Stimulated activated CD4-positive, alpha-beta T cell treated with anti-CD3 and anti-CD28 coated beads, Interleukin-12 subunit alpha, Interleukin-12 subunit beta, amount 100 ng/mL, for 4 hours (primary cell): ENCODE results near the gene AKAP12.
"Not testable (repeated sequence)": the region's sequence is repeated elsewhere in the genome, so short reads cannot be mapped to it uniquely, and the experiment has no call there.

Experiments used
- DNase-seq: peaks from one replicate; pipeline ENCODE4 v3.0.0-alpha.2; 2020

The AKAP12 gene

DNA sequence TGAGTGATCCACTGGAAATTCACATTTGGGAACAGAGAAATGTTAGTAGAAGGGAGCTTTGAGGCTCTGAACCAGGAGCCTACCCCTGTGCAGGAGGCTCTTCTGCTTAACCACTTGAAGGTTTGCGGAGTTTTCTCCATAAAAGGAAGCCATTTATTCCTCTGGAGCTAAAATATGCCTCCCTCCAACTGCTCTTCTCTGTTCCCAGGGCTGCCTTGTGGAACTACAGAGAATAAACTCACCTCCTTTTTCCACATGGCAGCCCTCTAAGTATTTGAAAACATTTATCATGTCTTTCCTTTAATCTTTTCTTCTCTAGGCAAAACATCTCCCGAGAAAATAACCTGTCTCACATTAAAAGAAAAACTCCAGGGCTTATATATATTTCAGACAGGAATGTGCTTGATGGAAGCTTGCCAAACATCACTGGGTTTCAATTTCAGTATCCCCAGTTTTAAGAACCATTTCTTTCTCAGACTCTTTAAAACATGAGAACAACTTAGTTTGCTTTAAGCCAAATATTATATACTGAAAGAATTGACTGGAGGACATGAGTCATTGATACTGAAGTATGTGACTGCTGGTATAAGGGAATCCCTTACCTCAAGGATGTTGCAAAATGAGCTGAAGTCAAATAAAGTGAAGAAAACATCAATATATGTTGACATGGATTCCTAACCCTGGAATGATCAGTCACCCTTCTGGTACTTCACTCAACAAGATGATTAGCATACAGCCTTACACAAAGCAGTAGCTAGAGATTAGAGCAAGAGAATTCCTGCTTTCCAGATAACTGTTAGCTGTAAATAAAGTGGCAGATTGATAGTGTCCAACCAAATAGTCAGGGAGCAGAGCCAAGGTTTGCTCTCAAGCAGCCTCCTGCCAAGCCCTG is 77.6 kb downstream of the AKAP12 start:
- DNase-seq, result no peak

DNA sequence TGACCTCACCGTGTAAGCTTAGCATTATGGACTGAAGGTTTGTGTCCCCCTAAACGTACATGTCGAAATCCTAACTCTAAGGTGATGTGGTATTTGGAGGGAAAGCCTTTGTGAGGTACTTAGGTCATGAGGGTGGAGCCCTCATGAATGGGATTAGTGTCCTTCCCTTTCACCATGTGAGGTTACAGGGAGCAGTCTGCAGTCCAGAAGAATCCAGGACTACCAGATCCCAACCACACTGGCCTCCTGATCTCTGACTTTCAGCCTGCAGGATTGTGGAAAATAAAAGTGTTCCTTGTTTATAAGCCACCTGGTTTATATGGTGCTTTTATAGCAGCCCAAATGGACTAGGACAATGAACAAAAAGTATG is 78.2 kb downstream of the AKAP12 start:
- no peak for DNase-seq

DNA sequence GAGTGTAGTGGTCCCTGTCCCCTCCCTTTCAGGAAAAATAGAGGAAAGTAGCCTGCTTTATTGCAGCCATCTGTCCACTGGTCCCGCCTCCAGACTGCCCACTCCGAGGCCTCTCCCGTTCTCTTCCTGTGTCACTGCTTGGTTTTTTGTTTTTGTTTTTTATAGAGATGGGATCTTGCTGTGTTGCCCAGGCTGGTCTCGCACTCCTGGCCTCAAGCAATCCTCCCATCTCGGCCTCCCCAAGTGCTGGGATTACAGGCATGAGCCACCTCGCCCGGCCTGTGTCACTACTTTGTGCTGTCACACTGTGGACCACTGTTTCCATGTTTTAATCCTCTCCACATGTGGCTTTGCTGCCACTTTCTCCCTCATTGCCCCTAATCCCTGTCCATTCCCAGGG is 80.4 kb downstream of the AKAP12 start:
- no peak for DNase-seq

DNA sequence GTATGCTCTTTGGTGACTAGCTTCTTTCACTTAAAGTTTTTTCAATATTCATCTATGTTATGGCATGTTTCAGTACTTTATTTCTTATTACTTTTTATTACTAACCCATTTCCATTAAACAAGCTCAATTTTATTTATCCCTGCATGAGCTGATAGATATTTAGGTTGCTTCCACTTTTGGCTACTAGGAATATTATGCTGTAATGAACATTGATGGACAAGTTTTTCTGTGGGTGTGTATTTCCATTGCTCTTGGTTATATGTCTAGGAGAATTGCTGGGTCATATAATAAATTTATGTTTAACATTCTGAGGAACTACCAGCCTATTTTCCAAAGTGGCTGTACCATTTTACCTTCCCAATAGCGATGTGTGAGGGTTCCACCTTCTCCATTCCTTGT is 81.7 kb downstream of the AKAP12 start:
- DNase-seq, result no peak

DNA sequence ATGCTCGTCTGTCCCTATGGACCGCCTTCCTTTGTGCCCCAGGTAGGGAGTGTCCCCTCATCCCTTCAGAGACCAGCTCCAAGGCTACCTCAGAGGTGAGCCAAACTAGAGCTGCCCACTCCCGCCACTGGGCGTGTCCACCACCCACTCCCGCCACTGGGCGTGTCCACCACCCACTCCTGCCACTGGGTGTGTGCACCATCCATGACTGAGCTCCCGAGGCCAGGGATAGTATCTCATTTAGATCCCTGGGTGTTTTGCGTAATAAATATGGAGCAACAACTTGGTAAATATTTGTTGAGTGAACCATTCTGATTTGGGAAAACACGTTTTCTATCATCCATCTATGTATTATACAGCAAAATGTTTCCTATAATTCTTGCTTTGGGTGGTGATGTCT is 82.8 kb downstream of the AKAP12 start:
- DNase-seq, result no peak

DNA sequence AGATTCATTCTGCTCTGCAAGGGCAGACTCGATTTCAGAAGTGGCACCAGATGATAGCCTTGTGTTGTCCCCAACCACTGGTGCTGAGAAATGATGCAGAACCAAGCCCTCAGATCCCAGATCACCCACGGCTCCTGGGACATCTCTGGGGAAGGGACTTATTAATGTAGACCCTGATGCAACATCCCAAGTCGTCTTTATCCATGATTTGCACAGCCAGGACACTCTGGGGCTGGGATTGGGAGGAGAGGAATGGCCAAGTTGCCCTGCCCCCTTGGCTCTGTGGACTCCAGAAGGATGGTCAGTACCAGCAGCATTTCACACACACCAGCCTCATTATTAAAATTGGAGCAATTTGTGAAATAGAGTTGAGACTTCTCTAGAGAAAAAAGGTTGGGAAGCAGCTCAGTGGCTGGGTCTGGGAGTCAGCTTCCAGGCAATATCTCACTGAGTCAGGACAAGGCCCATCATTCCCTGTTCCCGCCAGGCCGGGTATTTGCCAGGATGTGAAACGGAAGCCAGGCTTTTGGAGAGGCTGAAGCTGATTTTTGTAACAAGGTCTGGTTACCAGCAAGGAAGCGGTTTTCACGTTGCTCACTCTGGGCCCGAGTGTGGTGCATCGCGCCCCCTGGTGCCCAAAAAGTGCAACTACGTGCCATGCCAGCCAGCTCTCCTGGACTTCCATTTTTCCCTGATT is 84.2 kb downstream of the AKAP12 start:
- DNase-seq, result peak; percentile 69

DNA sequence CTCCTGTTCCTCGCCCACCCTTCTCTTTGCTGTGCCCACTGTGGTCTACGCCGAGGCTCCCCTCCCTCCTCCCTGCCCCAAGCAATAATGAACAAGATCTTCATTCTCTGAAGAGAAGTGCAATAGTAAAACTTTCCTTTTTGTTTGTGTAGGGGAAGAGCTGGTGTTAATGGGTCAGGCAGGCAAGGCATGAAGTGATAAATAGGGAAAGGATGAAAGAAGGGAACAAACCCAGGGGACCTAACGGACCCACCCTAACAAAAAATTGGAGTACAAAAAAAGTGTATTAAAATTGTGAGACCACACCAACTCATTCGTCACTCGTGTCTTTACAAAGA is 84.7 kb downstream of the AKAP12 start:
- no peak for DNase-seq

DNA sequence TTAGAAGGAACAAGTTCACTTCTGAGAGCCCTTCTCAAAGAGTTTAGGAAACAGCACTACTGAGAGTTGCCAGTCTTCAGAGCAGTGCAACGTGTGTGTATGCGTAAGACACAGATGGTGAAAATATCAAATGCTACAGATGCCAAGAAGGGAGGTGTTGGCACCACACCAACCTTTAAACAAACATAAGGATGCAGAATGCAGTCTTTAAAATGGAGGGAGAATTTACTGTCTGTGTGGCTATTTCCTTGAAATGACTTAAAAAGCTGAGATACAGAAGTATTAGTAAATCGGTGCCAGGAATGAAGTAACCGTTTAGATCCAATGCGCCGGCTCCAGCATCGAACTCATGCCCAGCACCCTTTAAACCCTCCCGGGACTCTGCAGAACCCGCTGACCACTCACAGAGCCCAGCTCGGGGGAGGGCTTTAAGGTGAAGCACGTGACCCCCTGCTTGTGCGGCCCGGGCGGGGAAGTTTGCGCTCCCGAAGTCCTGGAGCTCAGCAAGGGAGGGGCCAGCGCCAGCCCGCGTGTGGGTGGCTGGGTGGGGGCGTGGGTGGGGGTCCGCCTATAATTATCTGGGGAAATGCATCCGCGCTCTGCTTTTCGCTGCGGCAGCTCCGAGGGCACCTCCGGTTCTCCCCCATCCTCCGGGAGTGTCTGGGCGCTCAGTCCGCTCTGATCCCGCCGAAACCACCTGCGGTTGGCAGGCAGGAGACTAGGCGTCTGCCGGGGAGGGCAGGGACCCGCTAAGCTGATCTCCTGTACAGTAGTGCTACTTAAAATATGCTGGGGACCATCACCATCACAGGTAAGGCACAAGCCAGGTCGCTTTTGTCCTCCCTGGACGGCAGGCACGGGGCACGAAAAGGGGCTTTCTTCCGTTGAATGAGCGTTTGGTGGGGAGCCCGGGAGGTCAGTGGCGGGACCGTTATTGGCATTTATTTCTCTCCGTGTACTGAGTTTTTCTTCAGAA is 85.6 kb downstream of the AKAP12 start:
- DNase-seq, result no peak

DNA sequence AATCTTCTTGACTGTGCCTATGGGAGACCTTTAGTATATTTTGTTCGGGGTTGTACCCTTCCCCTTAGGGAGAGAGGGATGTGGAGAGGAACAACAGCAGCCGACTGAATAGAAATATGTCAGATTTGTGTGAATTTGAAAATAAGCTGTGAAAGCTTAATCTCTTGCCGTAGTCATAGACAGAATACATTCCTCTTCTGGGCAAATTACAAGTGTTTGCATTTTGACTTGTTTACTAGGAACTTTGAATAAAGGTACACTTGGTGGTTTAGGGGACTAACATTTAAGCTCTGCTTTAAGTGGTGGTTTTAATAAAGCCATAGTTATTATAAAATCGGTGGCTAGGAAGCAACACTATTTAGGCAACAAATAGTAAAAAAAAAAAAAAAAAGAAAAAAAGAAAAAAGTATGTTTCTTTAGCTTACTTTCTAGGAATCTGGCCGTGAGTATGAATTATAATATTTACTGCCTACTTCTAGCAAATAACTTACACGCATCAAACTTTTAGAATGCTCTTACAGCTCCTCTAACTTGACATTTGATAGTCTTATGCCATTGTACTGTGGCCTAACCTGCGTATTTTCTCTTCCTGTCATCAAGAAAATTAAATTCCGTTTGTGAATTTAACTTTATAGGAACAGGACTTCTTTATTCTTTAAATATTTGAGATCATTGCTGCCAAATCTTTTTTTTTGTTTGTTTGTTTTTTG is 86.5 kb downstream of the AKAP12 start:
- no peak for DNase-seq

DNA sequence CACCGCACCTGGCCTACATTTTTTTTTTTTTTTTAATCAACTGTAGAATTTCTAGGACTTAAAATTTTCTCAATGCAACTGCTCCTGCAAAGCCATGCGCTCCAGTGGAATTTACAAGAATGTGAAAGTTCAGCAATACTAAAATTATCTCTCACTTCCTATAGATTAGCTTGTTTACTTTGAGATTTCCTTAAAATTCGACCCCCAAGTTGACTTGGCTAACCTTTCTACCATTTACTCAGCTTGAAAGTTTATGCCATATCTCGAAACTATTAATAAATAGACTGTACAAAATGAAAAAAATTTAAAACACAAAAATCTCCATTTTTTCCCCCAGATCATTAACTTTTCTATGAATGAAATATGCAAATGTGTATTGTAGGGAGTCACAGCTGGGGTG is 87.3 kb downstream of the AKAP12 start:
- DNase-seq, result no peak

DNA sequence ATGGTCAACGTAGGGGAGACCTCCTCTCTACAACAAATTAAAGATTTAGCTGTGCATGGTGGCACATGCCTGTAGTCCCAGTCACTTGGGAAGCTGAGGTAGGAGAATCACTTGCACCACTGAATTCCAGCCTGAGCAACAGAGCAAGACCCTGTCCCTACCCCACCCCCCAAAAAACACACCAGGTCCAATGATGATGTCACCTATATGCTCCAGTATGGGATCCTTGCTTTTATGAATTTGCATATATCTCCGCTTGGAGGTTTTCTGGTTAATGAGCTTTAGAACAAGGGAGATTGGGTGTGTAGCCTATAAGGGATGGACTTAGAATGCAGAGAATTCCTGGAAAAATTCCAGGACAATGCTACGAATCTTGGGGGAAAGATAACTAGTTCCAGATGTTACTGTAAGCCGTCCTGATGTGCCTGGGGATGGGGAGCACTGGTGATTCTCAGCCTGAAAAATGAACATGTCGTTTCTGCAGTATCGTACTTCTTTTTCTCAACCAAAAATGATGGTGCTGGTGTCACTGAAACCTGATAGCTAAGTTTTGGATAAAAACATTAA is 90.4 kb downstream of the AKAP12 start:
- no peak for DNase-seq

DNA sequence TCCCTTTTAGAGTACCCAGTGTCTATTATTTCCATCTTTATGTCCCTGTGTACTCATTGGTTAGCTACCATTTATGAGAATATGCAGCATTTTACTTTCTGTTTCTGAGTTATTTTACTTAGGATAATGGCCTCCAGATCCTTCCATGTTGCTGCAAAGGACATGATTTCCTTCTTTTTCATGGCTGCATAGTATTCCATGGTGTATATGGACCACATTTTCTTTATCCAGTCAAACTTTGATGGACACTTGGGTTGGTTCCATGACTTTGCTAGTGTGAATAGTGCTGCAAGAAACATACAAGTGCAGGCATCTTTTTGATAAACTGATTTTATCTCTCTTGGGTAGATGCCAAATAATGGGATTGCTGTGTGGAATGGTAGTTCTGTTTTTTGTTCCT is 96.2 kb downstream of the AKAP12 start:
- DNase-seq, result no peak

DNA sequence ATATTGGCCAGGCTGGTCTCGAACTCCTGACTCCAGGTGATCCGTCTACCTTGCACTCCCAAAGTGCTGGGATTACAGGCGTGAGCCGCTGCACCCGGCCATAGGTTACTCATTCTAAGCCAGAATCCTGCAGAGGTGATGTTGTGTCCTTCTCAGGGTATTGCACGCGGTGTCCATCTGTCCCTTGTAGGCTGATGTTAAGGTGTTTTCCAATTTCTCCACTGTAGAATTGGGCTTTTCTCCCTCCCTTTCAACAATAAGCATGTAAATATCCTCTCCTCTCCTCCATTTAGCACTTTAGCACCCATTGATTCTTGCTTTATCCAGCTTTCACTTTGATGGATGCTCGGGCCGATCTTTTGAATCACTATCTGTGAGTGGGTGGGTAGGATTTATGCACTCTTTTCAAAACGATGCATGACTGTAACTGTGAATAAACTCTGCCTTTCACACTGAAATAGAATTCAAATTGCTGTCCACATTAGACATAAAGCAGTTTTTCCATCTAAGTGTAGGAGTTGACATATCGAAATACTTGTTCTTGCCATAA is 99.0 kb downstream of the AKAP12 start:
- no peak for DNase-seq

DNA sequence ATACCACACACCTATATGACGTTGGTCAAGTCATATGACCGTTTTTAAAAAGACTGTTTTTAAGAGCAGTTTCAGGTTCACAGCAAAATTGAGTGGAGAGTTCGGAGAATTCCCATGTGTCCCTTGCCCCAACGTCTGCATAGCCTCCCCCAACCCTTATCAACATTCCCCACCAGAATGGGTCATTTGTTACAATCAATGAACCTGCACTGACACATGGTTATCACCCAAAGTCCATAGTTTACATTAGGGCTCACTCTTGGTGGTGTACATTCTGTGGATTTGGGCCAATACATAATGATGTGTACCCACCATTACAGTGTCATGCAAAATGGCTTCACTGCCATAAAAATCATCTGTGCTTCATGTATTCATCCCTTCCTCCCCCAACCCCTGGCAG is 99.6 kb downstream of the AKAP12 start:
- DNase-seq, result no peak

DNA sequence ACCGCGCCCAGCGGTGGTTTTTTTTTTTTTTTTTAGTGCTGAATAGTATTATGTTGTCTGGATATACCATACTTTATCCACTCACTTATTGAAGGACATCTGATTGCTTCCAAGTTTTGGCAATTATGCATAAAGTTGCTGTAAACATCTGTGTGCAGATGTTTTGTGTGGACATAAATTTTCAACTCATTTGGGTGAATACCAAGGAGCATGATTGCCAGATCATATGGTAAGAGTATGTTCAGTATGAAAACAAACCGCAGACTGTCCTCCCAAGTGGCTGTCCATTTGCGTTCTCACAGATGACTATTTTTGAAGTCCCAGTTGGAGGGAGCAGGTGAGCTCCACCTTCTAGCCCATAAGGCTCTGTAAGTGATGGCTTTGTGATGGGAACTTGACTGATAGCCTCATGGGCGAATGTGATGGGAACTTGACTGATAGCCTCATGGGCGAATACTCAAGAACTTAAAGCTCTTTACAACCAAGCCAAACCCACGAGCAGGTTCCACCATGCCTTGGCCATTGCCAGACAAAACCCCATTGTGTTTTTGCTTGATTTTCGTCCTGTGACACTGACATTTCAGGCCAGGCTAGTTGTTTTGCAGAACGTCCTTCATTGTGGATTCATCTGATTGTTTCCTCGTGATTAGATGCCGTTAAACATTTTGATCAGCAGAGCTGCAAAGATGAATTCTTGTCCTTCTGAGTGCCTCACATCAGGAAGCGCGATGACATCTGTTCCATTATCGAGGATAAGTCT is 100.6 kb downstream of the AKAP12 start:
- DNase-seq, result no peak

DNA sequence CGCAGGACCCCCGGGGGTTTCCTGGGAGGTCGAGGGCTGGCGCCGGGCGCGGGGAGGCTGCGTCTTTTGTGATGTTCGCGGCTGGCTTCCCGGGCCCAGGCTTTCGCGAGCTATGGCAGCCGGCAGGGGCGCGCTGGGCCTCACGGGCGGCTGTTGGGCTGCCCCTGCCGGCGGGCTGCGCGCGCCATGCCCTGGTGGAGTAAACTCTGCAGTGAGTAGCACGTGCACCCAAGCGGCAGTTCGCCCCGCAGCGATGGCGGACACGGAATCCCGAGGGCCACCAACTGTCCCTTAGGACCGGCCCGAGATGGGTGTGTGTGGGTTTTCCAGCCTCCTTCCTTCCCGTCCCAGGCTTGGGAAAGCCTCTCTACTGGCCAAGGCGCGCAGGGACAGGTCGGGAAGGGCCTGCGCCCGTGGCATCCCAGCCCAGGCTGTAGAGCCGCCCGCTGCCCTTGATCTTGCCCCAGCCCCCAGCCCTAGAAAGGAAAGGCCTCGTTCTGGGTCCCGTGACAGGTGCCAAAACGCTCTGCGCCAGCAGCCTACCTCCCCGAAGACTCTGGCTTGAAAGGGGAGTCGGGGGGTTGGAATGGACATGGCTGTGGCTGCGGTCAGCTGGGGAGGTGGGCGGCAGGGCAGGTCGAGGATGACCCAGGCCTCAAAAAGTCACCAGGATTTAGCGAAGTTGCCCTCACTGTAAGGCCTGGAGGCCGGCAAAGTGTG is 101.9 kb downstream of the AKAP12 start:
- DNase-seq, result no peak

DNA sequence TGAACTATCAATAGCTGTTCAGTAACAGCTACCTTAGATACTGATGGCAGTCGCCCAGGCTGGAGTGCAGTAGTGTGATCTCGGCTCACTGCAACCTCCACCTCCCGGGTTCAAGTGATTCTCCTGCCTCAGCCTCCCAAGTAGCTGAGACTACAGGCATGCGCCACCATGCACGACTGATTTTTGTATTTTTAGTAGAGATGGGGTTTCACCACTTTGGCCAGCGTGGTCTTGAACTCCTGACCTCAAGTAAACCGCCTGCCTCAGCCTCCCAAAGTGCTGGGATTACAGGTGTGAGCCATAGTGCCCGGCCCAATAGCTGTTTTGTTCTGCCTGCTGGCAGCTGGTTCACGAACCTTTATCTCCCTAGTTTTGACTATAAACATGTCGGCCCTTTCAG is 103.0 kb downstream of the AKAP12 start:
- DNase-seq, result not testable (repeated sequence)

DNA sequence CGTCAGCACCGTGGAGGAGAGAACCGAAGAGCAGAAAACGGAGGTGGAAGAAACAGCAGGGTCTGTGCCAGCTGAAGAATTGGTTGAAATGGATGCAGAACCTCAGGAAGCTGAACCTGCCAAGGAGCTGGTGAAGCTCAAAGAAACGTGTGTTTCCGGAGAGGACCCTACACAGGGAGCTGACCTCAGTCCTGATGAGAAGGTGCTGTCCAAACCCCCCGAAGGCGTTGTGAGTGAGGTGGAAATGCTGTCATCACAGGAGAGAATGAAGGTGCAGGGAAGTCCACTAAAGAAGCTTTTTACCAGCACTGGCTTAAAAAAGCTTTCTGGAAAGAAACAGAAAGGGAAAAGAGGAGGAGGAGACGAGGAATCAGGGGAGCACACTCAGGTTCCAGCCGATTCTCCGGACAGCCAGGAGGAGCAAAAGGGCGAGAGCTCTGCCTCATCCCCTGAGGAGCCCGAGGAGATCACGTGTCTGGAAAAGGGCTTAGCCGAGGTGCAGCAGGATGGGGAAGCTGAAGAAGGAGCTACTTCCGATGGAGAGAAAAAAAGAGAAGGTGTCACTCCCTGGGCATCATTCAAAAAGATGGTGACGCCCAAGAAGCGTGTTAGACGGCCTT is 110.0 kb downstream of the AKAP12 start:
- DNase-seq, result no peak

DNA sequence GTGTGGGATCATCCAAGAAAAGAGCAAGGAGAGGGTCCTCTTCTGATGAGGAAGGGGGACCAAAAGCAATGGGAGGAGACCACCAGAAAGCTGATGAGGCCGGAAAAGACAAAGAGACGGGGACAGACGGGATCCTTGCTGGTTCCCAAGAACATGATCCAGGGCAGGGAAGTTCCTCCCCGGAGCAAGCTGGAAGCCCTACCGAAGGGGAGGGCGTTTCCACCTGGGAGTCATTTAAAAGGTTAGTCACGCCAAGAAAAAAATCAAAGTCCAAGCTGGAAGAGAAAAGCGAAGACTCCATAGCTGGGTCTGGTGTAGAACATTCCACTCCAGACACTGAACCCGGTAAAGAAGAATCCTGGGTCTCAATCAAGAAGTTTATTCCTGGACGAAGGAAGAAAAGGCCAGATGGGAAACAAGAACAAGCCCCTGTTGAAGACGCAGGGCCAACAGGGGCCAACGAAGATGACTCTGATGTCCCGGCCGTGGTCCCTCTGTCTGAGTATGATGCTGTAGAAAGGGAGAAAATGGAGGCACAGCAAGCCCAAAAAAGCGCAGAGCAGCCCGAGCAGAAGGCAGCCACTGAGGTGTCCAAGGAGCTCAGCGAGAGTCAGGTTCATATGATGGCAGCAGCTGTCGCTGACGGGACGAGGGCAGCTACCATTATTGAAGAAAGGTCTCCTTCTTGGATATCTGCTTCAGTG is 110.8 kb downstream of the AKAP12 start:
- DNase-seq, result no peak
